GM12872 (cell line): ENCODE measurements around the gene DNER.

Experiments used
- TF ChIP-seq, protein P1 (sequence below): IDR thresholded peaks from 3 replicates; pipeline ENCODE4 v1.5.1; 2011; ENCODE audit warnings: low read depth, mild to moderate bottlenecking, low read length, moderate library complexity; ENCODE audit not compliant: insufficient read depth

The DNER gene

GRCh38 chr2:229343661-229344060 is 370.7 kb downstream of the DNER start:
- TF ChIP-seq, protein P1, sequence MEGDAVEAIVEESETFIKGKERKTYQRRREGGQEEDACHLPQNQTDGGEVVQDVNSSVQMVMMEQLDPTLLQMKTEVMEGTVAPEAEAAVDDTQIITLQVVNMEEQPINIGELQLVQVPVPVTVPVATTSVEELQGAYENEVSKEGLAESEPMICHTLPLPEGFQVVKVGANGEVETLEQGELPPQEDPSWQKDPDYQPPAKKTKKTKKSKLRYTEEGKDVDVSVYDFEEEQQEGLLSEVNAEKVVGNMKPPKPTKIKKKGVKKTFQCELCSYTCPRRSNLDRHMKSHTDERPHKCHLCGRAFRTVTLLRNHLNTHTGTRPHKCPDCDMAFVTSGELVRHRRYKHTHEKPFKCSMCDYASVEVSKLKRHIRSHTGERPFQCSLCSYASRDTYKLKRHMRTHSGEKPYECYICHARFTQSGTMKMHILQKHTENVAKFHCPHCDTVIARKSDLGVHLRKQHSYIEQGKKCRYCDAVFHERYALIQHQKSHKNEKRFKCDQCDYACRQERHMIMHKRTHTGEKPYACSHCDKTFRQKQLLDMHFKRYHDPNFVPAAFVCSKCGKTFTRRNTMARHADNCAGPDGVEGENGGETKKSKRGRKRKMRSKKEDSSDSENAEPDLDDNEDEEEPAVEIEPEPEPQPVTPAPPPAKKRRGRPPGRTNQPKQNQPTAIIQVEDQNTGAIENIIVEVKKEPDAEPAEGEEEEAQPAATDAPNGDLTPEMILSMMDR = no peak

- TF ChIP-seq, protein P1 = peak; percentile 65
Observed at GRCh38 chr2:229342376-229342775, 372.0 kb downstream of the DNER start.

DNA sequence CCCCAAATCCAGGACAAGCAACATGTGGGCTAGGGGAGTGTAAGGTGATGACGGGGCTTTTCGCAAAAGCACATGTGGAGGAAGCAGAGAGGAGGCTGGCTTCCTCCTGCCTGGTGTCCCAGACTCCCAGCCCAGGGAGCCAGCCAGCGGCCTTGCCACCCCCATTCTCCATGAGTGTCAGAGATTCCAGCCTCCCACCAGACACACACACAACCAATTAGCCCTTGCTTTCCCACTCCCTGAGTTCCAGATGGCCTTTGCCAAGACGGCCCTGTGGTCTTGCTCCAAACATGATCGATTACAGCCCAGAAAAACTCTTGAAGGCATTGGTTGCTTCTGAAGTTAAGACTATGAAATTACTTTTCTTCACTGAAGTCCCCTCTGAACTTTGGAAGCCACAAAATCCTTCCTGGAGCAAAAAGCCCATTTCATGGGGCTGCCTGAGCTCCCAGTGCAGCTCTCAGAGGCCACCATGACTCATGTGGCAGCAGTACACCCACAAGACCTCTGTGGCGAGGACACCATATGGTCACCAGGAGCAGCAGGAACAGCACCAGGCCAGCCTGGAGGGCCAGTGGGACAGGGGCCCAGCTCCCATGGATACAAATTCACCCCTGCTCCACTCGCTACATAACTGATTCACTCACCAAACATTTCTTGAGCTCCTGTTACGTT is 374.1 kb downstream of the DNER start:
- TF ChIP-seq, protein P1 = no peak

DNA sequence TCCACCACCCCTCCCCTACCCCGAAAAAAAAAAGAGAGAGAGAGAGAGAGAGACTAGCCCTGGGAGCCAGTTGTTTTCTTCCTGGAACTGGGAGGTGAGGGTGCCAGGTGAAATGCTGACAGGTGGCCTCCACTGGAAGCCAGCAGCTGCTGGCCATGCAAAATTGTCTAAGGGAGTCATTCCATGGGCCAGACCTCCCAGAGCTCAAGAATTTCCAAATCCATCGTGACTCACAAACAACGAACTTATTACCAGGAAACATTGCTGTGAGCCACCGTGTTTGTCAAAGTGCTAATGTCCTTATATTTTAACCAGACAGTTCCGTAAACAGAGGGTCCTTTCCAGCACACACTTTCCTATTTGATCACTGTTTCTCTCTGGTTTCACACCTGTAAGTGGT is 374.7 kb downstream of the DNER start:
- TF ChIP-seq, protein P1 = no peak

DNA sequence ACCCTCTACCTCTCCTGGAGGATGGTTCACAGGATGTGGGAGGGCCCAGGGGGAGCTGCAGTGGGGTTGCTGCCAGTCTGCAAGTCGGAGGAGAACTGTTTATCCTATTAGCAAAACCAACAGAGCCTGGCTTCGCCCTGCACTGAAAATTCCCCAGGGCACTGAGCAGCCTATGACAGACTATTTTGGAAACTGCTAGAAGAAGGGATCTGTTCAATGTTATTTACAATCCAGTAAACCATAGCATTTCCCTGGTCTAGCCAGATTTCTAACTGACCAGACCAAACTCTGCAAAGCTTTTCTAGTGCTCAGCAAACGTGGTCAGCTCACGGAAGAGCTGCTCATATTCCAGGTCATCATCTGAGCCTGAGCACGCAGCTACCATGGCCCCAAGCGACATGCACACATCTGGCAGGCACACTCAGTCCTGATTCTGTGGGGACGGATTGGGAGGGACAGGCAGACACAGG is 378.4 kb downstream of the DNER start:
- TF ChIP-seq, protein P1 = no peak

DNA sequence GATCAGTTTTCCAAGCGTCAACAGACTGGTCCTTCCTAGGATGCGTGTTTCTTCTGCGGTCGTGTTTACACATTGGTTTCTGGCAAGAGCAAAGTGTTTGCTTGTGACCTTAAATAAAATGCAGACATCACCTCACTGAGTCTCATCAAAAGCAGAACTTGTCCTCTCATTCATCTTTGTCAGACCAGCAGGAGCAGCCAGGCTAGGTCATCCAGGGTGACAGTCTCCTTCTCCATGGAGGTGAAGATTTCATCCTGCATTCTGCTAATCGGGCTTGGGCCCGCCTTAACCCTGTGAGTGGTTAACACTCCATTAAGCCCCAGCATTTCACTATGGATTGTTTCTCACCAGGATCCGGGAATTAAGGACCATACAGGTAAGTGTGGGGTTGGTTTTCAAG is 379.0 kb downstream of the DNER start:
- TF ChIP-seq, protein P1 = no peak

DNA sequence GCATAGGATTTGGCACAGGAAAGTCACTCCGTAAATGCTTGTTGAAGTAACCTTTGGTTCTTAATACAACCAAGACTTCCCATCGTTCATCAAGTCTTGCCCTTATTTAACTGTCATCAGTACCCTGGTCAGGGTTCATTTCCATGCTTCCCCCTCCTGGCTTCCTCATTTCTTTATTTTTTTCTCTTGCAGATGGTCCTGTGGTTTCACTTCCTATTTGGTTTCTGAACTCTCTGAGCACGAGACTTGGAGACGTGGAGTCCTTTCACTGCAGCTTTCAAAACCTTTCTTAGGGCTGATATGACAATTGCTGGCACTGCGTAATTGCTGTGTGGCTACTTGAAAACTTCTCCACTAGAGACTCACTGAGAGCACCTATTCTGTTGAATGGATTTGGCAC is 383.4 kb downstream of the DNER start:
- TF ChIP-seq, protein P1 = no peak

DNA sequence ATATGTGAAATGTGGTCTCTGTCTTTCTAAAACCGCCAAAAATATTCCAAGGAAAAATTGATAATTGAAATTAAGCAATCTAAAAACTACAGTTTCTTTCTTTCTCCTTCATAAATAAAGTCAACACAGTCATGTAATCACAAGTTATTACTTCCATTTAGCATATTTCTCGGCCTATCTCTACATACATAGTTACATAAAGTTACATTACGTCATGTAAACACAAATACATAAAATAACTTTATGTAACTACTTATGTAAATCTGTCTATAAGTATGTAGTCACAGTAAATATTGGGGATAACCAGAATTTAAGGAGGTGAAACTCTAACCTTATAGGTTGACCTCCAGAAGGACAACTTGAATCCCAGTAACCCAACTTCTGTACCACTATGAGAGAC is 394.8 kb downstream of the DNER start:
- TF ChIP-seq, protein P1 = no peak
